ENCODE results near the gene PPP1R26.

The PPP1R26 gene

GRCh38 chr9:135487281-135488012 is 7.9 kb downstream of the PPP1R26 start:
- H3K27me3 ChIP-seq (ENCODE audit: low read length), result no peaks in the 10 kb centered on the region
- H3K36me3 ChIP-seq (ENCODE audit: low read length), result no peaks in the 10 kb centered on the region
- no peak overlapping the region for H2AFZ ChIP-seq (ENCODE audit: low read depth, low read length, severe bottlenecking)
- H3K4me2 ChIP-seq (ENCODE audit: low read depth, low read length, poor library complexity, severe bottlenecking), result no peak overlapping the region
- H3K9ac ChIP-seq (ENCODE audit: low read length), result no peak overlapping the region
- H3K9me3 ChIP-seq (ENCODE audit: insufficient read depth, low read length), result no peaks in the 10 kb centered on the region
- no peaks in the 10 kb centered on the region for H3K79me2 ChIP-seq (ENCODE audit: insufficient read depth, low read length)
- no peaks in the 10 kb centered on the region for H3K9me2 ChIP-seq (replicated peaks; ENCODE audit: insufficient read depth, low read length)
- no peak overlapping the region for H3K4me3 ChIP-seq (ENCODE audit: insufficient read depth, low read length, poor library complexity, severe bottlenecking)
- H3F3A ChIP-seq (ENCODE audit: insufficient read depth), result no peaks in the 10 kb centered on the region
- TF ChIP-seq CTCF (IDR thresholded peaks at IDR 0.05; ENCODE audit: insufficient read depth, low read length, poor library complexity, severe bottlenecking), result no peak
- TF ChIP-seq EZH2phosphoT487 (conservative IDR thresholded peaks at IDR 0.05; ENCODE audit: low read length), result no peak
- no peak overlapping the region for H3K27ac ChIP-seq (ENCODE audit: low read depth, low read length)
- no peaks in the 10 kb centered on the region for H4K20me1 ChIP-seq (ENCODE audit: low read depth, low read length)

- Histone ChIP-seq H3K4me2 (ENCODE audit: low read depth, low read length, poor library complexity, severe bottlenecking) (no peak overlapping the region), H3F3A (ENCODE audit: insufficient read depth) (no peaks in the 10 kb centered on the region), H3K9me2 (replicated peaks; ENCODE audit: insufficient read depth, low read length) (no peaks in the 10 kb centered on the region), H4K20me1 (ENCODE audit: low read depth, low read length) (no peaks in the 10 kb centered on the region), H3K27ac (ENCODE audit: low read depth, low read length) (no peak overlapping the region), H3K9me3 (ENCODE audit: insufficient read depth, low read length) (no peaks in the 10 kb centered on the region), H3K4me3 (ENCODE audit: insufficient read depth, low read length, poor library complexity, severe bottlenecking) (no peak overlapping the region), H2AFZ (ENCODE audit: low read depth, low read length, severe bottlenecking) (no peak overlapping the region), H3K9ac (ENCODE audit: low read length) (no peak overlapping the region), H3K27me3 (ENCODE audit: low read length) (no peaks in the 10 kb centered on the region), H3K36me3 (ENCODE audit: low read length) (no peaks in the 10 kb centered on the region), H3K79me2 (ENCODE audit: insufficient read depth, low read length) (no peaks in the 10 kb centered on the region)
- TF ChIP-seq CTCF (IDR thresholded peaks at IDR 0.05; ENCODE audit: insufficient read depth, low read length, poor library complexity, severe bottlenecking) (no peak), EZH2phosphoT487 (conservative IDR thresholded peaks at IDR 0.05; ENCODE audit: low read length) (no peak)
Observed at GRCh38 chr9:135488013-135488330, 8.4 kb downstream of the PPP1R26 start.

DNA sequence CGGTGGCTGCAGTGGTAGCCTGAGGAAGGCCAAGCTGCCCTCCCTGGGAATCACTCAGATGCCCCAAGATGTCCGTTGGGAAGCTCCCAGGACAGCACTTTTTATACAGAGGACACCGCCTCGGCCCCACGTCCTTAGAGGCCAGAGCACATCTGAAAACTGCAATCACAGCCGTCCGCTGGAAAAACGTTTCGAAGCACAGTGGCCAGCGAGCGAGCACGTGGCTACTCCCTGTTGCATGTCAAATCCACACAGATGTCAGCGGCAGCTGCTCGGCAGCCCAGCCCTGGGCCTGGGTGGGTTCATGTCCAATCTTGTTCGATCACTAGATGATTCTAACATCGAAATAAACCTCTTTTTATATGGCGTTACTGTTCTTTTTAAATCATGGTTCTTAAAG is 8.9 kb downstream of the PPP1R26 start:
- Histone ChIP-seq H3K9me3 (ENCODE audit: insufficient read depth, low read length) (no peaks in the 10 kb centered on the region), H3K9ac (ENCODE audit: low read length) (no peak overlapping the region), H3K27ac (ENCODE audit: low read depth, low read length) (no peak overlapping the region), H2AFZ (ENCODE audit: low read depth, low read length, severe bottlenecking) (no peak overlapping the region), H3K27me3 (ENCODE audit: low read length) (no peaks in the 10 kb centered on the region), H3K79me2 (ENCODE audit: insufficient read depth, low read length) (no peaks in the 10 kb centered on the region), H3F3A (ENCODE audit: insufficient read depth) (no peaks in the 10 kb centered on the region), H3K36me3 (ENCODE audit: low read length) (no peaks in the 10 kb centered on the region), H3K9me2 (replicated peaks; ENCODE audit: insufficient read depth, low read length) (no peaks in the 10 kb centered on the region), H3K4me3 (ENCODE audit: insufficient read depth, low read length, poor library complexity, severe bottlenecking) (no peak overlapping the region), H4K20me1 (ENCODE audit: low read depth, low read length) (no peaks in the 10 kb centered on the region), H3K4me2 (ENCODE audit: low read depth, low read length, poor library complexity, severe bottlenecking) (no peak overlapping the region)
- no peak for TF ChIP-seq CTCF (IDR thresholded peaks at IDR 0.05; ENCODE audit: insufficient read depth, low read length, poor library complexity, severe bottlenecking)
- no peak for TF ChIP-seq EZH2phosphoT487 (conservative IDR thresholded peaks at IDR 0.05; ENCODE audit: low read length)
